CD14-positive monocyte (primary cell): ENCODE results near the gene SHISAL1. TPM values are rescaled to one million over a fixed set of nuclear protein-coding genes. Genes with fewer than 3 reads are reported as not detected.
A peak's percentile ranks its signal among the peaks of the same experiment; 100 is the strongest.

Experiments
- DNase-seq, 3 donors: peaks; one replicate each; pipeline ENCODE4 v3.0.0-alpha.2; 2011 to 2022
- H2AFZ ChIP-seq: 2 replicates; pipeline ENCODE4 v1.6.0; 2012; ENCODE audit warnings: mild to moderate bottlenecking, low read depth, low read length, inconsistent platforms; ENCODE audit not compliant: insufficient read depth, poor library complexity, severe bottlenecking
- H3K27ac ChIP-seq, 2 donors: 1 replicate in 1 of 2; 2 replicates in 1 of 2; pipeline ENCODE4 v1.5.1; 2012 to 2013; ENCODE audit warnings: low read length in 2 of 2, control low read depth in 1 of 2, inconsistent platforms in 1 of 2, low read depth in 1 of 2, mild to moderate bottlenecking in 1 of 2
- H3K27me3 ChIP-seq, 2 donors: one replicate each; pipeline versions ENCODE4 v1.6.0 to v1.6.1; 2011 to 2013; ENCODE audit warnings: low read length in 2 of 2; ENCODE audit not compliant: control insufficient read depth in 2 of 2, insufficient read depth in 2 of 2
- H3K36me3 ChIP-seq, 2 donors: replicated peaks in 1 of 2; 1 replicate in 1 of 2; 2 replicates in 1 of 2; pipeline versions ENCODE4 v1.5.1 to v1.6.1; 2012 to 2013; ENCODE audit warnings: low read length in 2 of 2, control low read depth in 1 of 2, inconsistent platforms in 1 of 2, mild to moderate bottlenecking in 1 of 2; ENCODE audit not compliant: insufficient read depth in 2 of 2, control insufficient read depth in 1 of 2
- H3K4me1 ChIP-seq, 2 donors: 1 replicate in 1 of 2; 2 replicates in 1 of 2; pipeline versions ENCODE4 v1.5.1 to v1.6.1; 2012 to 2013; ENCODE audit warnings: low read length in 2 of 2, control low read depth in 1 of 2, inconsistent platforms in 1 of 2, mild to moderate bottlenecking in 1 of 2, moderate library complexity in 1 of 2; ENCODE audit not compliant: insufficient read depth in 2 of 2, control insufficient read depth in 1 of 2
- H3K4me2 ChIP-seq: replicated peaks from 2 replicates; pipeline ENCODE3; 2012; ENCODE audit warnings: low read length, moderate library complexity, mild to moderate bottlenecking; ENCODE audit not compliant: poor library complexity, severe bottlenecking; ENCODE audit errors: extremely low read depth
- H3K4me3 ChIP-seq, 3 experiments: fragments of 200-600 bp in 1 of 3; sonication (generic) in 1 of 3; replicated peaks in 1 of 3; 1 replicate in 2 of 3; 2 replicates in 1 of 3; pipeline ENCODE4 v1.5.1; 2011 to 2013; ENCODE audit warnings: low read length in 3 of 3, mild to moderate bottlenecking in 3 of 3, control low read depth in 2 of 3, low read depth in 2 of 3, inconsistent platforms in 1 of 3, moderate library complexity in 1 of 3
- H3K79me2 ChIP-seq: 2 replicates; pipeline ENCODE4 v1.6.0; 2012; ENCODE audit warnings: mild to moderate bottlenecking, control low read depth, inconsistent platforms, low read length, moderate library complexity; ENCODE audit not compliant: insufficient read depth
- H3K9ac ChIP-seq: 2 replicates; pipeline ENCODE4 v1.6.0; 2017; ENCODE audit warnings: low read length, mild to moderate bottlenecking; ENCODE audit not compliant: insufficient read depth, poor library complexity, severe bottlenecking
- H3K9me3 ChIP-seq, 2 donors: replicated peaks in 1 of 2; 1 replicate in 1 of 2; 2 replicates in 1 of 2; pipeline versions ENCODE4 v1.5.1 to v1.6.1; 2012 to 2013; ENCODE audit warnings: low read length in 2 of 2, control low read depth in 1 of 2; ENCODE audit not compliant: control insufficient read depth in 1 of 2, insufficient read depth in 1 of 2
- H4K20me1 ChIP-seq: 2 replicates; pipeline ENCODE4 v1.6.0; 2012; ENCODE audit warnings: mild to moderate bottlenecking, low read length, control low read depth, moderate library complexity; ENCODE audit not compliant: insufficient read depth
- H3K27ac Mint-ChIP-seq, 7 donors: one replicate each; pipeline ENCODE4 v1.8.0; 2020; ENCODE audit warnings: mild to moderate bottlenecking in 7 of 7, mixed read lengths in 7 of 7, moderate library complexity in 6 of 7, inconsistent platforms in 2 of 7
- H3K27me3 Mint-ChIP-seq, 3 donors: one replicate each; pipeline ENCODE4 v1.8.0; 2021 to 2022; ENCODE audit warnings: low read depth in 3 of 3, mild to moderate bottlenecking in 3 of 3, mixed read lengths in 3 of 3, moderate library complexity in 3 of 3, inconsistent platforms in 1 of 3
- H3K36me3 Mint-ChIP-seq, 2 donors: one replicate each; pipeline ENCODE4 v1.8.0; 2020; ENCODE audit warnings: mixed read lengths in 2 of 2, inconsistent platforms in 1 of 2, mild to moderate bottlenecking in 1 of 2
- H3K4me1 Mint-ChIP-seq: one replicate; pipeline ENCODE4 v1.8.0; 2020; ENCODE audit warnings: mild to moderate bottlenecking, mixed read lengths
- H3K4me3 Mint-ChIP-seq, 2 donors: one replicate each; pipeline ENCODE4 v1.8.0; 2020; ENCODE audit warnings: mild to moderate bottlenecking in 2 of 2, mixed read lengths in 2 of 2, moderate library complexity in 1 of 2
- H3K9me3 Mint-ChIP-seq, 7 donors: one replicate each; pipeline ENCODE4 v1.8.0; 2020 to 2022; ENCODE audit warnings: mixed read lengths in 7 of 7, mild to moderate bottlenecking in 6 of 7, moderate library complexity in 6 of 7, inconsistent platforms in 2 of 7
- CTCF ChIP-seq: fragments of 200-600 bp; IDR thresholded peaks from one replicate; pipeline ENCODE4 v1.8.0; 2022; ENCODE audit warnings: antibody characterized with exemption, mild to moderate bottlenecking
- WGBS: methylation state at CpG from one replicate; pipeline ENCODE4 v1.1.5; 2013; ENCODE audit warnings: missing lambda C conversion rate; ENCODE audit not compliant: insufficient coverage; 5-methylcytosine and 5-hydroxymethylcytosine counted together
- intact Hi-C, 2 donors: fragments of 100-400 bp; cut with micrococcal nuclease; formaldehyde crosslinking; loops; one replicate each; pipeline versions ENCODE4 v1.15.0 to v1.15.1; 2023
- polyA plus RNA-seq, 3 donors: library from polyadenylated mRNA; depleted of rRNA in 1 of 3; unstranded in 2 of 3; stranded (reverse) in 1 of 3; fragments of 300-500 nt in 2 of 3; fragments of >200 nt in 1 of 3; fragmentation: Illumina TruSeq in 2 of 3; gene quantifications; 1 replicate in 2 of 3; 2 replicates in 1 of 3; pipeline ENCODE4 v1.2.3, GENCODE V29; 2012 to 2021

The SHISAL1 gene
- polyA plus RNA-seq, 3 donors: not detected

DNA sequence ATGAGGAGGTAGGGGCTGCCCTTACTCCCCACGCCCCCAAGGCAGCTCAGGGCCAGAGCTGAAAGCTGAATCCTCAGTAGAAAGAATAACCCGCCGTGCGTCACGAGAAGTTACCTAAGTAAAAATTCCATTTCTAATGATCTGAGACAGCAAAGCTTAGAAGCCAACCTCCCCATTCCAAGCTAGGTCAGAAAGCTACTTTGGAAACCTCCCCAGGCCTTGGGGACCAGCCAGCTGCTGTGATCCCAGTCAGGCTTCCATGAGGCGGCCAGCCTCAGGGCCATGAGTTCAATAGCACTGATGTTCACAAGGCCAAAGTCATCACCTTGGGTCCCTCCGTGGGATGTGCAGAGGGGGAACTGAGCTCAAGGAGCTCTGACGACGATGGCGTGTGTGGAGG is 6.9 kb downstream of the SHISAL1 start:
- Histone ChIP-seq H3K9ac (no peak overlapping the region), H3K4me3 (no peak overlapping the region), H4K20me1 (no peaks in the 10 kb centered on the region), H3K36me3 (no peaks in the 10 kb centered on the region), H3K9me3 (no peaks in the 10 kb centered on the region), H3K27me3 (no peaks in the 10 kb centered on the region), H3K79me2 (no peaks in the 10 kb centered on the region), H3K4me1 (peaks cover 5 to 11% of the 10 kb centered on the region in 2 donors), H2AFZ (no peak overlapping the region), H3K27ac (no peak overlapping the region), H3K4me2 (no peak overlapping the region)
- Mint-ChIP-seq H3K27ac (no peak overlapping the region), H3K4me1 (peaks cover 11% of the 10 kb centered on the region), H3K36me3 (no peaks in the 10 kb centered on the region), H3K9me3 (no peaks in the 10 kb centered on the region), H3K27me3 (peaks cover 3 to 5% (median 5%) of the 10 kb centered on the region in 3 donors), H3K4me3 (no peak overlapping the region)
- intact Hi-C loops: no loop called here
- WGBS: 89% methylated on average over 9 of the region's 10 CpGs
- DNase-seq: no peak
- TF ChIP-seq CTCF: no peak

- Mint-ChIP-seq H3K27ac (peak overlapping the region in 1 of 7 donors; percentile 32), H3K9me3 (no peaks in the 10 kb centered on the region), H3K27me3 (peaks cover 3 to 7% (median 5%) of the 10 kb centered on the region in 3 donors), H3K4me3 (no peak overlapping the region), H3K4me1 (peaks cover 11% of the 10 kb centered on the region), H3K36me3 (no peaks in the 10 kb centered on the region)
- Histone ChIP-seq H3K36me3 (no peaks in the 10 kb centered on the region), H3K79me2 (no peaks in the 10 kb centered on the region), H3K4me3 (no peak overlapping the region), H3K9ac (no peak overlapping the region), H2AFZ (no peak overlapping the region), H3K27ac (no peak overlapping the region), H3K4me2 (no peak overlapping the region), H3K9me3 (no peaks in the 10 kb centered on the region), H3K27me3 (no peaks in the 10 kb centered on the region), H4K20me1 (no peaks in the 10 kb centered on the region), H3K4me1 (peaks cover 5 to 11% of the 10 kb centered on the region in 2 donors)
- TF ChIP-seq CTCF: no peak
- WGBS: 86% methylated on average over 9 of the region's 13 CpGs
- DNase-seq: no peak
- intact Hi-C loops: no loop called here
Measured at GRCh38 chr22:44305455-44305854, 7.3 kb downstream of the SHISAL1 start.
